CD4-positive, alpha-beta T cell treated with Interleukin-4 for 1 hour (primary cell): ENCODE measurements around the gene TBC1D21.
A peak's percentile ranks its signal among the peaks of the same experiment; 100 is the strongest.

Experiments used
- DNase-seq, 2 donors: peaks; one replicate each; pipeline ENCODE4 v3.0.0-alpha.2; 2020 to 2022

TBC1D21 gene

DNA sequence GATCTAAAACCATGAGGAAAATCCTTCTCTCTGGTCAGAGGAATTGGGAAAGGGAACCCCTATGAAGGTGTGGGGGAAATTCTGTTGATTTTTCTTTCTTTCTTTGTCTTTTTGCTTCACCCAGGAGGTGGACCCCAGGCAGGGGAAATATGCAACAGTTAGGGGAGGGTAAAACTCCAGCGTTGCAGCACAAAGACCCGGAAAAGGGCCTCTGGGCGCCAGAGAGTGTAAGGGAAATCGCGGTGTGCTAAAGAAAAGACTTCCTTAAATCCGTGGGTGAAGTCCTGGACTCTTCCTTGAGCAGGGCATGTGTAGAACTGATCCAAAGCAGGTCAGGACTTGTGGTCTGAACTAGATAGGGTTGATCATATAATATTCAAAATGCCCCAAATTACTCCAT is 11.1 kb upstream of the TBC1D21 start:
- DNase-seq, result no peak

DNA sequence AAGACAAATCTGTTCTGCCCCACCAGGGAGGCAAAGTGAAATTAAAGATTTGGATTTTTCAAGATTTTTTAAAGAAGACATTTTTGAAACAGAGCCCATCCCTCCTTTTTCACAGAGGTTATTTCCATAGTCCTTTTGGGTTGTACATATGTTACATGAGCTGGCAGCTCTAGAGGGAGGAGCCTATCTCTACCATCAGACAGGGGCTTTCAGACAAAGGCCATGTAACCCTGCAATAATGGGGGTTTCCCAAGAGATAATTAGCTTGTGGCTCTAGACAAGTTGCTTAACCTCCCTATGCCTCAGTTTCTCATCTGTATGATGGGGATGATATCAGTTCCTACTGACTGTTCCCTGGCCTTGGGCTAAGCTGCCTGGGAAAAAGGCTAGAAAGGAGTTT is 8.0 kb upstream of the TBC1D21 start:
- no peak for DNase-seq

DNA sequence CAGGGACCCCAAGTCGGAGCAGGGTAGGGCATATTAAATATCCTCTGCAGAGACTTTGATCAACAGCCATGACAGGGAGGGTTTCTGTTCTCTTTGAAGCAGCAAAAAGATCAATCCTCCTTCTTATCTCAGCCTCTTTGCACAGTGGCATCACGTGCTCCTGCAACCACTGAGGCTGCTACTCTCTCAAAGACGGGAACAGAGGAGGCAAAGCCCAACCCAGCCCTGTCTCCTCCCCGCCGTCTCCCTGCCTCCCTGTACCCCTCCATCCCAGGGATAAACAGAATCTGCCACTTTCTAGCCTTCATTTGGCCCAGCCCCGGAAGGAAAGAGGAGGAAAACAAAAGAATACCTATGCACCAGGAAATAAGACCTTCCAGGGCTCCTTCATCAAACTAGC is 7.5 kb upstream of the TBC1D21 start:
- no peak for DNase-seq

DNA sequence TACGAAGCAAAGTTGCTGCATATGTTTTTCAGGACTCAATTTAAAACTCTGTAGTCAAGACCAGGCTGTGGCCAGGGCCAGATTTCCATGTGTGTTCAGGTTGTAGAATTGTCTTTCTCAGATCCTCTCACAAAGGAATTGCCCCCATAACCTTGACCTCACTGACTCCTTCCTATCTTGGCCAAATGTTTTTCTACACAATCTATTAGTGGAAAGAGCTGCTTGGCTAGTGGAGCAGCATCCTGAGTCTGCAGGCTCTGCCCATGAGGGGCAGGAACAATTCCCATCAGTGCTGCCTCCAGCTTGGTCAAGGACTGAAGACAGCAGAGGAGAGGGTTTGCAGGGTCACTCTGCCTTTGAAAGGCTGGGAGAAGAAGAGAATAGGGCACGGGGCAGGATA is 6.9 kb upstream of the TBC1D21 start:
- DNase-seq, result no peak

DNA sequence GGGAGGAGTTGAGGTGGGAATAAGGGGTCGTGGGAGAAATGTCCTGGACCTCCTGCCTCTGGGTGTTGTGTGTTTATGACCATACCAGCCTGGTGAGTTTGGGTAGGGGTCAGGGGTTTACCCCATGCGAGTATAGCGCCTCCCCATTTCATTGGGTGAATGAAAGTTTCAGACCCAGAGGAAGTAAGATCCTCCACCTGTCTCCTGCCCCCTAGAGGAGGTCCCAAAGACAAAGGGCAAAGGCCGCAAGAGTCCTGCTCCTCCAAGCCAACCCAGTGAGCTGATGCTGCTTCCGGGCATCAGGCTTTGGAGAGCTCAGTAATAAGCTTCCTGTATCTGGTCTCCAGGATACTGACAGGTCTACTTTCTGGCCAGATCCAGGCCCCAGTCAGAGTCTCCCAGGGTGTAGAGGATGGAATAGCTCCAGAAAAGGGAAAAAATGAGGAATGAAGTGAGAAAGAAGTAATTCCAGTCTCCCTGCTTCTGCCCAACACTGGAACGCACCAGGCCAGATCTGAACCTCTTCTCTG is 6.4 kb upstream of the TBC1D21 start:
- DNase-seq, result no peak

DNA sequence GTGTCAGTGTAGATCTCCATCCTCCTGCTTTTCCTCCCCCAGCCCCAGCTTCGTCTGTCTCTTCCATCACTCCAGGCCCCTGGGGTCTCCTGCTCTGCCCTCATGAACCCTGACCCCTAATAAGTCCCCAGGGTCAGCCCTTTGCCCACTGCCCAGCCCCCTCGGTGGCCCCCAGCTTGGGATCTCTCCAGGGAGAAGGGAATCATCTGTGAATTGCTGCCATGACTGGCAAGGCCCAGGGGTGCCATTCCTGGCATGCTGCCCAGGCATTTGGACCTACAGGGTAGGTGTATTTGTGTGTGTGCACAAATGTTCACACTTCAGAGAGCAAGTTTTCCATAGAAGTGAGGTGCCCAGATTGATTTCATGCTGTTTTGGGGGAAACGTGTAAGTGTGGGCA is 5.9 kb upstream of the TBC1D21 start:
- DNase-seq, result no peak

DNA sequence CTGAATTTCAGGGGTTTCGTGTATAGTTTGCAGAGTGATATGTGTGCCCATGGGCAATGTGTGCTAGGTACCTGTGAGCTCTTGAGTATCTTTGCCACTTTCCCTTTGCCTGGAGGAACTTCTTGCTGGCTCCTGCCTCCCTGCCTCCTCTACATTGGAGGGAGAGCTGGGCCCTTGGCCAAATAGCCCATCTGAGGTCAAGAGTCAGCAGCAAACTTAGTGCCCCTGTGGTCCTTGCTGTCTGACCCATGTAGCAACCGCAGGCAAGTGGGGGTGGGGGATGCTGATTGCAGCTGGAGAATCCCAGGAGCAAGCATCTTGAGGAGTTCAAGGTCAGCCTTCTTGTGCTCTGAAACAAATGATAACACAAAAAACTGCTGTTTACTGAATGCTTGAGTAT is 5.4 kb upstream of the TBC1D21 start:
- DNase-seq, result no peak

DNA sequence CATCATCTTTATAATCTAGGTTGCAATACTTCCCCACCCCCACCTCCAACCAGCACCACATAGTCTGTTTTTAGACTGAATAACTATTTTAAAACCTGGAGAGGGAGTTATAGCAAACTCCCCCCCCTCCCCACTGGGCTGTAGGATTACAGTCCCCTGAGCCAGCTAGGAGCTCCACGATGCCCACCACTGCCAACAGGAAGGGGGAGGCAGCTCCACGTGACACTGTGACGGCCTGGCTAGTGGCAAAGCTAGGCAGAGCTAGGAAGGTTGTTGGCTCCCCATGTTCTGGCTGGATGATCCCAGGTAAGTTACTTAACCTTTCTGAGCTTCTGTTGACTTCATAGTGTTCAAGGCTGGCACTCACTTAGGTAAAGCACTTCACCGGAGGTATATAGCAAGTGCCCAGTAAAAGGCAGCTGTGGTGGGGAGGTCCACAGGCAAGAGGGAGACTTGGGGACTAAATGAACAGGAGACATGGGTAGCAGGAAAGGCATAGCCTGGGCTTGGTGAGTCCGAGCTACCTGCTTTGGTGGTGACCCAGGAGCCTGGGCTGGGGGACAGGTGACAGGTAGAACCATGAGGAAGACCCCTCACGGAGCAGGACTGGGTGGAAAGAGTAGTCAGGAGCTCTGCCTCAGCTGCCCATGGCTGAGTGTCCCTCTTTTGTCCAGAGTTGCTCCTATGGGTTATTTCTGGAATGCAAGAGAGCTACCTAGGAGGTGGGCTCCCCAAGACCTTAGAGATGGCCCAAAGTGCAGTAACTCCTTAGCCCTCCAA is 4.0 kb upstream of the TBC1D21 start:
- DNase-seq, result no peak

DNA sequence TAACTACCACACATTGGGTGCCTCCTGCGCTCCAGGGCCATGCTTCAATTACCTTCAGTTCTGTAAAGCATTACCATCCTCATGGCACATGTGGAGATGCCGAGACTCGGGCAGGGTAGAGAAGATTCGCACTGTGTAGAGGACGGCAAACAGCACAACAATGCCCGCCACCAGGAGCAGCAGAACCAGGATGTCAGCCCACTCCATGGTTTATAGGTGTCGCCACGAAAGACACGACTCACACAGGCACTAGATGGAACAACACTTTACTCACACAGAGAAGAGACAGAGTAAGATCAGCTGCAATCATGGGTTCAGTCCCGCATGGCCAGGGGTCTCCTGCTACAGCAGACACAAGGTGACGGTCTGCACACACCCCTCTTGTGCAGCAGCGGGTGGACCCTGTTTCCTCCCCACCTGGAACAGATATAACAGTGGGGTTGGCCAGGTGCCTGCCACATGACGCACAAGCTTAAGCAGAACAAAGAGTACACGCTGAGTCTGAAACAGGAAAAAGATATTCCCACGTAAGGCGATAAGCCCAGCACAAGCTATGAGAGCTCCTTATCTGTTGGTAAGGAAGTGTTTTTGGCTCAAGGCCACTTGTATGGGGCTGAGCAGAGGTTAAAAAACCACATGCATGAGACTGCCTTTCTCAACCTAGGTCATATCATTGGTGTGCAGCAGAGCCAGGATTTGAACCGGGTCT is 2.5 kb upstream of the TBC1D21 start:
- DNase-seq, result no peak

DNA sequence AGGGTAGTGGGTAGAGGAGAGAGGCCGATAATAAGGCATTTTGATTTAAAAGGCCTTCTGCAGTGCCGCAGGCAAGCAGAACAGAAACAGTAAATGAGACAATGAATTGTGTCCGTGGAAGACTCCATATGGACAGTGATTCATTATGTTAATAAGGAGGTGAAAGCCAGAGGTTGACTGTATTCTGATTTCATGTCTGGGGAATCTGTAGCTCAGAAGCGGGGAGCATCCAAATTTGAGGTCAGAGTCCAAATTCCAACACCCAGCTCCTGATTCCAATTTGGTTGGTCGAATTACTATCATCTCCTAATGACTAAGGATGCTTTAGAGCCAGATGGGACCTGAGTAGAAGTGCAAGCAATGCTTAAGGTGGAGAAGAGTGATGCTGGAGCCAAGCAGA is 1.0 kb upstream of the TBC1D21 start:
- DNase-seq, result no peak

DNA sequence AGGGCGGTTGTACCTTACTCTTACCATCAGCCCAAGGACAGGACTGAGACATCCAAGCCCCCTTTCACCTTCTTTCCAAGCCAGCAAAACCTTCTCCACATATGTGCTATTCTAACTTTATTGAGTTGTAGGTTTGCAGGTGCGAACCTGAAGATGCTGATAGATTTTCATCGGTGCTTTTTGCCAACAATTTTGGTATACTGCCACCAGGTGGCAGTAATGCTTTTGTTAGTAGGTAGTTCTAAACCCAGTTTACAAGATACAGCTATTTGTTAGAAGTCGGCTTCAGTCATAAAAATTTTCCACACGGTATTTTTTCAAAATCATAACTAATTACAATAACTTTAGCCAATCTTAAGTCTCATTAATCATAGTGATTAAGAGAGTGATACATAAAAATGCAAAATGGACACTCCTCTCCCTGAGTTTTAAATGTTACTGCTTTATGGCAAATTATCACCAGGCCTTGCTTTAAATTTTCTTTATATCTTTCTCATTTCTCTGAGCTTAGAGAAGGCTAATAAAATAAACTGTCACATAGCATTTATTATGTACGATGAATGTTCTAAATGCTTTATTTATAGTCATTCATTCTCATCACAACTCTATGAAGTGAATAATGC is 636 bp downstream of the TBC1D21 start:
- peak; percentile 39 to 59 for DNase-seq

DNA sequence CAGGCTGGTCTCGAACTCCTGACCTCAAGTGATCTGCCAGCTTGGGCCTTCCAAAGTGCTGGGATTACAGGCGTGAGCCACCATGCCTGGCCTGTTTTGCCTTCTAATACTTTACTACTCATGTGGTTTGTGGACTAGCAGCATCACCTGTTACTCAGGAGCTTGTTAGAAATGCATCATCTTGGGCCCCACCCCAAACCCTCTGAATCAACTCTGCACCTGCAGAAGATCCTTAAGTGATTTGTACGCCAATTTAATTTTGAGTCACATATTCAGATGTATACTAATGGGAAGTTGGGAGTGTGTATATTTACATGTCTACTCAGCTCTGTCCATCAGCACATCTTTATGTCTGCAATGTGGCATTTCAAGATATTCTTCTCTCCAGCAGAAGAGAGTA is 6.1 kb downstream of the TBC1D21 start:
- DNase-seq, result no peak

DNA sequence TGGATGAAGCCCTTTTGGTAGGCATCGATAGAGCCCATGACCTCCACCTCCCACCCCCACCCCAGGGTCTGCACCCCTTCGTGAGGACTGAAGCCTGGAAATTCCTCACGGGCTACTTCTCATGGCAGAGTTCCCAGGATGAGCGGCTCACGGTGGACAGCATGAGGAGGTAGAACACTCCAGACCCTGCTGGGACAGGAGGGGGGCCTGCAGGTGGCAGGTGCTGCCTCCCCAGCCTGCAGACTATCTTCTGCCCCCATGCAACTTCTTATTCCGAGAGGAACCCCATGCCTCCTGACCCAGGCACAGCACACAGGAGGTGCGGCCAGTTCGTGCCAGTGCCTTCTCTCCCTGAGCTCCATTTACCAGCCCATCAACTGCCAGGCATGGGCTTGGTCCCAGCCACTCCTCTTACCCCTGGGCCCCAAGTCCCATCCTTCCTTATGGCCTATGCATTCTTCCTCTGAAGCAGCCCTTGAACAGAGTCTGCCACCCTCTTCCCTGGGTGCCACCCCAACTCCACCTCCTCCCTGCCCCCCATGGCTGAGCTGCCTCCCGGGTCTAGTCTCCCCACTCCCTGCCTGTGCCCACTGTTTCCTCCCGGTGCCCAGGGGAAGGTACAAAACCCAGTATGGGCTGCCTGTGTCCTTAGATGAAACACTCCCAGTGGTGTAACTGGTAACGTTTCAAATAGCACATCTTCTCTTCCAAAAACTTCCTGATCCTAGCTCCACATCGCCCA is 8.4 kb downstream of the TBC1D21 start:
- DNase-seq, result no peak

DNA sequence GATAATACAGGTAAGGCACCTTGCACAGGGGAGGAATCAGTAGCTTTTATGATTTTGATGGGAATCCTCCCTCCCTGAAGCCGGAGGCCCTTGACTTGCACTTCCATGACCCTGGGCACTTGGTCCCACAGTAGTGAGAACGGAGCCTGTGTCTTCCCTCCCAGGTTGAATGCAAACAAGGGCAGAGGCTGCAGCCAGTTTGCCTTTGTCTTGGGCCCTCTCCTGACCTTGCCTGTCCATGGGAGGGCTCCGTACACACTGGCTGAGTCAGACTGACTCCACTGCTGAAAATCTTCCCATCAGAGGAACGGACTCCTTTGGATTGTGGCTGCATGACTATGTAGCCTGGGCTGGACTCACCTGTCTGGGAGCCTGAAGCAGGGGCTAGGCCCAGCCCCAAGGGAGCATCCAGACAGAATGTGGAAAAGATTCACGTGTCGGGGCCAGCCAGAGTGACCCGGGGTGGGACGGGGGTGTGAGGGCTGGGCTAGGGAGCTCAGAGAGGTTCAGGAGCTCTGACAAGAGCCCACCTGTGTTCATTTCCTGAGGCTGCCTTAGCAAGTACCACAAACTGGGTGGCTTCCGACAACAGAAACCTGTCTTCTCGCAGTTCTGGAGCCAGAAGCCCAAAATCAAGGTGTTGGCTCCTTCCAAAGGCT is 9.5 kb downstream of the TBC1D21 start:
- DNase-seq, result no peak

DNA sequence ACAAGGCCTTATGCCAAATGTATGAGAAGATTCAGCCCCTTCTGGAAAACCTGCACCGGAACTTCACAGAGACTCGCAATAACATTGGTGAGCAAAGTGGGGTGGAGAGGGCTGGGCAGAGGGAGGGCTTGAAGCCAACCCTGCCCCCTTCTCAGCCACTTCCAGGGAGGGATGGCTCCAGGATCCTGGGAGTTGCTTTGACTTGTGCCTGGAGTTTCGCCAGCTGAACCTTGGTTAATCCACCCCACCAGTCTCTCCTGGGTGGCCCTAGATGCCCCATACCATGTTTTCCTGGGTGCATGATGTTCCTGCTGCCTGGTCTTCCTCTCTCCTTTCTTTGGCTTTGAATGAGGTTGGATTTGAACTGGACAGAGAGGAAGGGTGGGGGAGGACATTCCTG is 10.8 kb downstream of the TBC1D21 start:
- no peak for DNase-seq

DNA sequence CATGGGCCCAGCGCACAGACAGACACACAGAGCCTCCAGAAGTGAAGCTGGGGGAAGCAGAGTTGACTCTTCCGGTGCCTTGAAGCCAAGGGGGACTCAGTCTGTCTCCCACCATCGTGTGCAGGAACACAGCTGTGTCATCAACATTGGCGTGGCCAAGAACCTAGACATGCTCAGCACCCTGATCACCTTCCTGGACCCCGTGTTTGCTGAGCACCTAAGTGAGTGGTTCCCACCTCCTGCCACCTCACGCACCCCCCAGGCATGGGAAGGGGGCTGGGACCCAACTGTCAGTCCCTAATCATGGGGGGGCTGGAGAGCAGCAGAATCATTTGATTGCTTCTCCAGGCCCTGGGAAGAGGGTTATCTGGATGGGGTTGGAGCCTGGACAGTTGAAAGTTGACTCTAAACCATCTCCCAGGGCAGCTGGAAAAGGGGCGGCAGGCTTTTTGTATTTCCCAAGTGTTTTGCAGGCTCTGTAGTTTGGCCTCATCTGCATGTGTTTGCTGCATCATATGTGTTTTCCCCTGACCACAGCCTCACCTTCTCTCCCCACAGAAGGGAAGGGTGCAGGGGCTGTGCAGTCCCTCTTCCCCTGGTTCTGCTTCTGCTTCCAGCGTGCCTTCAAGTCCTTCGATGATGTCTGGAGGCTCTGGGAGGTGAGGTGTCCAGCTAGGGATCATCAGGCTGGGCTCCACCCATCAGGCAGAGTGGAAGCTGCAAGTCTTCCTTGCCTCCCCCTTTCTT is 12.8 kb downstream of the TBC1D21 start:
- DNase-seq, result no peak

DNA sequence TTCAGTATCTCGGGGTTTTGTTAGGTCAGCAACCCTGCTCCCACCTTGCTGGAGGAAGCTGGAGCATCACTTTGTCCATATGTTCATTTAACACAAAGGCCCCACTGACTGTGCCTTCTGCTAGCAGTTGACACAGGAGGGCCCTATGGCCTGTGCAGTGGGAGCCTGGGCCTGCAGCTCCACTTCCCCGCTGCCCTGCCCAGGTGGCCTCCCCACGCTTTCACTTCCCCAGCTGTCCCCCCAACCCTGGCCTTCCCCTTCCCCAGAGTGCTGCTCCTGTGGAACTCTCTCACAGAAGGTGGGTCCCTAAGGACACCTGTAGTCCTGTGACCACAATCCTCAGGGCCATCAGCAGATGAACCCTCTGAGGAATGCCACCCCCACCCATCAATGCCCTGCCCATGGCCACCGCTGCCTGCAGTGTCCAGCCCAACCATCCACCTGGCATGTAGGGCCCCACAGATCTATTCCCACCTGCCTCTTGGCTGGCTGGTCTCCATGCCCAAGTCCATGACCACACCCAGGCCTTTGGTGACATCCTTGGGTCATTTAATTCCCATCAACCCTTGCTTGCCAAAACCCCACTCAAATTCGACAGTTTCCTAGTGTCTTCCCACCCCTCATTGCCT is 13.5 kb downstream of the TBC1D21 start:
- no peak for DNase-seq

DNA sequence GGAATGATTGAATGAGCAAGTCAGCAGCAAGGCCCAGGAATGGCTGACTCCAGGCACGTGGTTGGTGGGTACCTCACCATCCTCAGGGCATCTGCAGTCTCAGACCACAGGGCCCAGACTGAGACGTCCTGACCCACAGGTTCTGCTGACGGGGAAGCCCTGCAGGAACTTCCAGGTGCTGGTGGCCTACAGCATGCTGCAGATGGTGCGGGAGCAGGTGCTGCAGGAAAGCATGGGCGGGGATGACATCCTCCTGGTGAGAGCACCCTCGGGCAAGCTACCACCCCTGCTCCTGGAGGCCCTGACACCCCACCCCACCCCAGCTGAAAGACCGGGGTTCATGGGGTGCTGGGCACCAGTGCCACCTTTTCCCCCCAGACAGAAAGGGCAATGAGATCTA is 14.1 kb downstream of the TBC1D21 start:
- DNase-seq, result no peak

DNA sequence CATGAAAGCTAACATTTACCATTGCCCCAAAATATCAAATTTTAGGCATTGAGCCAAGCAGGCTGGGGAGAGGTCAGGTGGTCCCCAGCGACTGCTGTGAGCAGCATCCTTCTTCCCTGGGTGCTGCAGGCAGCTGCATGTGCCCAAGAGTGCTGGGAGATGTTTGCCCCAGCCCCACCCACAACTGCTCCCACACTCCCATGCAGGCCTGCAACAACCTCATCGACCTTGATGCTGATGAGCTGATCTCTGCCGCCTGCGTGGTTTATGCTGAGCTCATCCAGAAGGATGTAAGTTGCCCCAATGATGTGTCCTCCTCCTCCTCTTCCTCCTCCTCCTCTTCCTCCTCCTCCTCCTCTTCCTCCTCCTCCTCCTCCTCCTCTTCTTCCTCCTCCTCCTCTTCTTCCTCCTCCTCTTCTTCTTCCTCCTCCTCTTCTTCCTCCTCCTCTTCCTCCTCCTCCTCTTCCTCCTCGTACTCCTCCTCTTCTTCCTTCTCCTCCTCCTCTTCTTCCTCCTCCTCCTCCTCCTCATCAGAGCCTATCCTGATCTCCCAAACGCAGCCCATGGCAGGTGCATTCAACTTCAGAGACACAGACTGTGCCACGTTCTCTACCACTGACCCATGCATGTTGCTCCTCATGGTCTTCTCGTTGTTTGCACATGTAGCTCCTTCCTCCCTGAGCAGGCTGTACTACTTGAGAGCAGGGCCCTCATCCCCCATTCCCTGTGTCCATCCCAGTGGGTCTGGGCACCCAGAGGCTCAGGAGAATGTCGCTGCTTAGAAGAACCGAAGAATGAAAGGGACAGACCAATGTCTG is 15.1 kb downstream of the TBC1D21 start:
- DNase-seq, result no peak

DNA sequence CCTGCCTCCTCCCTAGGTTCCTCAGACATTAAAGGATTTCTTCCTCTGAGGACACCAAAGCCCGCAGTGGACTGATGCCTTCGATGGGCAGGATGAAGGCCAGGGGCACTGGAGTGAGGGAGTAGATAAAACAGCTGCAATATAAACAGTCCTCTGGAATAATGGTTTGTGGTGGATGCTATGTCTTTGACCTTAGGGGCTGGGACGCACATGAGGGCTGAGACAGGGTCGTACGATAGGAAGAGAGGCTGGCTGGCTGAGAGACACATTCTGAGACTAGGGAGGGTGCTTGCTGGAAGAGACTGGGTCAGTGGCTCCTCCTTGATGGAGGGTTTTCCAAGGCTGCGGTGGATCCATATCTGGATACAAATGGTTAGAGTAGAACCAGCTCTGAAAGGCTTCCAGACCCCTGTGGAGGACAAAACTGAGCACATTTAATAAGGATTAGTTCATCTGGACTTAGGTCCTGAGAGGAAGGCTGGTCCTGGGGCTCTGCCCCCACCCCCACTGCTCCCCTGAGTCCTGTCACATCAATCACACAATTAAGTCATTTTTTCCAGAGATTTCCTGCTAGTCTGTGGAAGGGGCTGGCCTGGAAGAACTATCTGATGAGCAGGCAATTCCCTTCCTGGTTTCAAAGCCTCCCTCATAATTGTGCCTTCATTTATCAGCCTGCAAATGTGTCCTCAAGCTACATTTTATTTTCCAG is 15.8 kb downstream of the TBC1D21 start:
- no peak for DNase-seq
